Peyer's patch (tissue), 4 donors: ENCODE results near the gene CACNA1A.

Experiments used
- CTCF ChIP-seq, 6 experiments: fragments of 450-650 bp in 4 of 6; fragments of 200-600 bp in 2 of 6; sonication (generic) in 1 of 6; IDR thresholded peaks; one replicate each; pipeline ENCODE4 v1.5.1; 2017 to 2019; ENCODE audit warnings: antibody characterized with exemption in 6 of 6, mild to moderate bottlenecking in 3 of 6, moderate library complexity in 1 of 6
- POLR2A ChIP-seq, 2 donors: fragments of 450-650 bp; IDR thresholded peaks; one replicate each; pipeline ENCODE4 v1.5.1; 2017; ENCODE audit warnings: antibody characterized with exemption in 2 of 2, mild to moderate bottlenecking in 2 of 2, moderate library complexity in 2 of 2

GRCh38 chr19:13262450-13262849, 243.8 kb downstream of the CACNA1A start:
- TF ChIP-seq POLR2A (IDR thresholded peaks at IDR 0.05) (no peak), CTCF (IDR thresholded peaks at IDR 0.05) (peak; percentile 31 to 76 (median 68))
